Renal pelvis (tissue), 4 donors: ENCODE data around the gene ZNF543. TPM values are rescaled to one million over a fixed set of nuclear protein-coding genes. Genes with fewer than 3 reads are reported as not detected.

Experiments used
- DNase-seq: peaks from one replicate; pipeline ENCODE4 v3.0.0-alpha.2; 2013
- polyA plus RNA-seq, 3 donors: library from polyadenylated mRNA; unstranded; fragments of 120-200 nt; gene quantifications; one replicate each; pipeline ENCODE4 v1.2.1, GENCODE V29; 2013; ENCODE audit not compliant: insufficient read length in 3 of 3

Gene ZNF543
- polyA plus RNA-seq, 3 donors, result 7.4 to 10.4 (median 9.9) TPM

DNA sequence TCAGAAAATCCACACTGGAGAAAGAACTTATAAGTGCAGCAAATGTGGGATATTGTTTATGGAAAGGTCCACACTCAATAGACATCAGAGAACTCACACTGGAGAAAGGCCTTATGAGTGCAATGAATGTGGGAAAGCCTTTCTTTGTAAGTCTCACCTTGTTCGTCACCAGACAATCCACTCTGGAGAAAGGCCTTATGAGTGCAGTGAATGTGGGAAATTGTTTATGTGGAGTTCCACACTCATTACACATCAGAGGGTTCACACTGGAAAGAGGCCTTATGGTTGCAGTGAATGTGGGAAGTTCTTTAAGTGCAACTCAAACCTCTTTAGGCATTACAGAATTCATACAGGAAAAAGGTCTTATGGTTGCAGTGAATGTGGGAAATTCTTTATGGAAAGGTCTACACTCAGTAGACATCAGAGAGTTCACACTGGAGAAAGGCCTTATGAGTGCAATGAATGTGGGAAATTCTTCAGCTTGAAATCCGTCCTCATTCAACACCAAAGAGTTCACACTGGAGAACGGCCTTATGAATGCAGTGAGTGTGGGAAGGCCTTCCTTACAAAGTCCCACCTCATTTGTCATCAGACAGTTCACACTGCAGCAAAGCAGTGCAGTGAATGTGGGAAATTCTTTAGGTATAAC lies 57.4 kb downstream of the ZNF543 start:
- no peak for DNase-seq

Other genes starting within 250 kb of the ZNF543 start
- gene USP29, start 200.5 kb upstream of the ZNF543 start, polyA plus RNA-seq, result not detected
- under 1 TPM in 1 of 3 donors, not detected in 2; 0.06 TPM for gene ZIM3, start 175.3 kb upstream of the ZNF543 start, polyA plus RNA-seq
- gene DUXA, start 153.0 kb upstream of the ZNF543 start, polyA plus RNA-seq, result not detected
- gene ZNF264, start 129.0 kb upstream of the ZNF543 start, polyA plus RNA-seq, result 10 to 100 TPM; 16.6 to 26.8 (median 25.1) TPM
- 1 to 10 TPM; 1.6 to 3.2 (median 2.4) TPM for gene AURKC, start 89.4 kb upstream of the ZNF543 start, polyA plus RNA-seq
- gene ZNF805, start 79.8 kb upstream of the ZNF543 start, polyA plus RNA-seq, result 1 to 10 TPM; 4.9 to 9.3 (median 6.7) TPM
- 1 to 10 TPM; 2.4 to 4.9 (median 4.7) TPM for gene ZNF460, start 40.0 kb upstream of the ZNF543 start, polyA plus RNA-seq
- 10 to 100 TPM; 15.1 to 20.2 (median 17.6) TPM for gene ZNF304, start 30.8 kb downstream of the ZNF543 start, polyA plus RNA-seq
- 10 to 100 TPM; 15.7 to 18.1 (median 17.8) TPM for gene TRAPPC2B, start 43.1 kb downstream of the ZNF543 start, polyA plus RNA-seq
- 1 to 10 TPM; 5.6 to 9.7 (median 9.0) TPM for gene ZNF547, start 43.1 kb downstream of the ZNF543 start, polyA plus RNA-seq
- gene ZNF548, start 69.4 kb downstream of the ZNF543 start, polyA plus RNA-seq, result 10 to 100 TPM; 17.9 to 40.9 (median 28.8) TPM
- 10 to 100 TPM in 2 of 3 donors, 1 to 10 TPM in 1; 9.5 to 17.1 (median 12.9) TPM for gene ZNF17, start 90.7 kb downstream of the ZNF543 start, polyA plus RNA-seq
- gene ZNF749, start 114.9 kb downstream of the ZNF543 start, polyA plus RNA-seq, result 10 to 100 TPM in 2 of 3 donors, 1 to 10 TPM in 1; 8.9 to 20.2 (median 13.3) TPM
- gene VN1R1, start 136.7 kb downstream of the ZNF543 start, polyA plus RNA-seq, result 1 to 10 TPM; 1.9 to 7.8 (median 5.3) TPM
- 10 to 100 TPM; 18.9 to 33.1 (median 25.2) TPM for gene ZNF772, start 157.1 kb downstream of the ZNF543 start, polyA plus RNA-seq
- gene ZNF419, start 167.3 kb downstream of the ZNF543 start, polyA plus RNA-seq, result 10 to 100 TPM; 19.3 to 25.2 (median 25.1) TPM
- 10 to 100 TPM; 11.4 to 17.0 (median 16.0) TPM for gene ZNF773, start 179.5 kb downstream of the ZNF543 start, polyA plus RNA-seq
- gene ZNF549, start 206.9 kb downstream of the ZNF543 start, polyA plus RNA-seq, result 10 to 100 TPM; 10.8 to 17.9 (median 16.3) TPM
- gene ZNF550, start 239.4 kb downstream of the ZNF543 start, polyA plus RNA-seq, result 10 to 100 TPM; 19.1 to 25.3 (median 20.8) TPM